ENCODE data around the gene IFNA7. TPM values are rescaled to one million over a fixed set of nuclear protein-coding genes. Genes with fewer than 3 reads are reported as not detected.
A peak's percentile ranks its signal among the peaks of the same experiment; 100 is the strongest.
"Not testable (repeated sequence)": the region's sequence is repeated elsewhere in the genome, so short reads cannot be mapped to it uniquely, and the experiment has no call there.

IFNA7 gene
- polyA plus RNA-seq (2012; ENCODE audit: missing spikeins), result not detected

DNA sequence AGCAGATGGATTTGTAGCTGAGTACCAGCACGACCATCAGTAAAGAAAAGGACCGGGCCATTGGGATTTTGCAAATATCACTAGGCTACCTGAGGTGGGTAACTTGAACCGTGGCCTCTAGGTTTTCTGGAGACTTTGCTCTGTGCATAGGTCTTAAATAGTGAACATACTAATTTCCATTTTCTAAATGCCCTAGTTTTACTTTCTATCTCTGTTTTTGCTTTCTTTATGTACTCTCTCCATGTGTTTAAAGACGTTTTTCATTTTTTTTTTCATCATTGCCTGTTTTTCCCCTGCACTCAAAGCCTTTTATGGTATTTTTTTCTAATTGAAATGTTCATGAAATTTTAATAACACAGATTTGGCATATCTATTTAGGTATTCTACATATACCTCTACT is at the start of gene IFNA7:
TSS of gene IFNA7 (minus strand) at position 101 of the 400 bp plus-strand sequence. CDS start at position 61, 40 bp downstream.
- not testable (repeated sequence) for FAIRE-seq; DNase-seq (ENCODE audit: insufficient read length)

DNA sequence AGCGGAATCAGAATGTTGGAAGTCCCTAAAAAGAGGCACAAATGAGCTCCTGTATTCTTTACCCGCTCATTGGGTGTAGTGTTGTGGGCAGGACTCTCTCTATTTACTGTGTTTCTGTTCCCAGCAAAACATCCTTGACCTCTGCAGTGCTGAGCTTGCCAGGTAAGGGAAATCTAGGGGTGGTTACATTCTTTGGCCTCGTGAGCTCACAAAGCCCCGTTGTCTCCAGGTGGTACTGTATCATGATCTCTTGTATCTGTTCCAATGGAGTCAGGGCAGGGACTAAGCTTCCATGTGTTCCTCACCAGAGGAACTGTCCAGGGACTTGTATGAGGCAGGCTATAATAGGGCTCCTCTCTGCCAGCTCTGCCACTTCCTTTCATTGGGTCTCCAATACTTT is 49.6 kb upstream of the IFNA7 start:
- DNase-seq (ENCODE audit: insufficient read length), result no peak
- no peak for TF ChIP-seq POLR2AphosphoS5 (IDR thresholded peaks at IDR 0.05; ENCODE audit: low read depth, low read length)
- no peak for TF ChIP-seq POLR2A (IDR thresholded peaks at IDR 0.05; ENCODE audit: low read depth, low read length)
- TF ChIP-seq TAF1 (IDR thresholded peaks at IDR 0.05; ENCODE audit: borderline replicate concordance, low read depth, low read length), result no peak

DNA sequence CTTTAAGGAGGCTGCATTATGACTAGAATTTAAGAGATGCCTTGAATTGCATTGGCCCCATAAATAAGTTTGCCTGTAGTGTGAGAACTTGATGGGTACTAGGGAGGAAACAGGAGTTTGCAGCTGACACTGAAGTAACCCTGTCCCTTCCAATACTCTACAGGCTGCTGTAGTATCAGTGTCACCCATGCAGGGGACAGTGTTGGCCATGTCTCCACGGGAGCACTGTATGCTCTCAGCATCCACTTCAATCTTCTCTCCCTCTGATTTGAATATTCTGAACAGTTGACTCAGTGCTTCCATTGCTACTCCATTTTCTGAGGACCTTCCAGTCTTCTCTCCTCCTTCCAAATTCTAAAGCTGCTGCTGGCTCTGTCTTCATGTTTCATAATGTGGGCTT is 49.2 kb upstream of the IFNA7 start:
- FAIRE-seq (peak; percentile 33), DNase-seq (ENCODE audit: insufficient read length) (no peak)
- TF ChIP-seq POLR2AphosphoS5 (IDR thresholded peaks at IDR 0.05; ENCODE audit: low read depth, low read length) (no peak), TAF1 (IDR thresholded peaks at IDR 0.05; ENCODE audit: borderline replicate concordance, low read depth, low read length) (no peak), POLR2A (IDR thresholded peaks at IDR 0.05; ENCODE audit: low read depth, low read length) (no peak)

More for the DNA sequence above, 49.6 kb upstream of the IFNA7 start:
- no peak for FAIRE-seq

DNA sequence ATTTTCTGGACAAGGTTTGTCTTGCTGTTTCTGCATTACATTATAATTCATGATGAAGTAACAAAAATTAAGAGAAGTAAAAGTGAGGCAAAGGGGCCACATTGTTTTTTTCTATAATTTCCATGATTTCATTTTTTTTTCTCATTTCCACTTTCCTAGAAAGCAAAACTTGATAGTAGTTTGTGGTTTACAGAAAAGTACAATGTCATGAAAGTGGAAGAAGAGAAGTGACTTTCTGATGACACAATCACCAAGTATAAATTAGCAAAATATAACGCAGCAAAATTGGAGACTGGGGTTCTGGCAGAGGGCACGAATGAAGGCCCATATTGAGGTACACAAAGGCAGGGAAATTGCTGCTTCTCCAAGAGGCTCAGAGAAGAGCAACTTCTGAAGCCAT is 42.8 kb upstream of the IFNA7 start:
- TF ChIP-seq TAF1 (IDR thresholded peaks at IDR 0.05; ENCODE audit: borderline replicate concordance, low read depth, low read length) (no peak), POLR2AphosphoS5 (IDR thresholded peaks at IDR 0.05; ENCODE audit: low read depth, low read length) (no peak), POLR2A (IDR thresholded peaks at IDR 0.05; ENCODE audit: low read depth, low read length) (no peak)
- DNase-seq (ENCODE audit: insufficient read length) (no peak), FAIRE-seq (no peak)

DNA sequence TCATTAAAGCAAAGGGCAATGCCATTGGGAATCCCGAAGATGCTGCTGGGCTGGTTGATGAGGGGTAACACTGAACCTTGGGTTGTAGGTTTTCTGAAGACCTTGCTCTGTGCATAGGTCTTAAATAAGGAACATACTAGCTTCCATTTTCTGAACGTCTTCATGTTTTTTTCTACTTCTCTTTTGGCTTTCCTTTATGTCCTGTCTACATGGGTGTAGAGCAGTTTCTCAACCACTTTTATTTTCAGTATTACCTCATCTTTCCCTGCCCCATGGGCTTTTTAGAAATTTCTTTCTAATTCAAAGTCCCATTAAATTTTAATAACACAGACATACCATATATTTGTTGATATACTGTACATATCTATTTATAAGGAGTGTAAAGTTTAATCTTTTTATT is 37.9 kb upstream of the IFNA7 start, which contains the start of gene IFNA14:
TSS of gene IFNA14 (minus strand) at position 95 of the 400 bp plus-strand sequence. CDS start at position 25, 70 bp downstream.
- DNase-seq (ENCODE audit: insufficient read length) (no peak), FAIRE-seq (no peak)
- TF ChIP-seq POLR2A (IDR thresholded peaks at IDR 0.05; ENCODE audit: low read depth, low read length), result no peak
- TF ChIP-seq TAF1 (IDR thresholded peaks at IDR 0.05; ENCODE audit: borderline replicate concordance, low read depth, low read length), result no peak
- TF ChIP-seq POLR2AphosphoS5 (IDR thresholded peaks at IDR 0.05; ENCODE audit: low read depth, low read length), result no peak

DNA sequence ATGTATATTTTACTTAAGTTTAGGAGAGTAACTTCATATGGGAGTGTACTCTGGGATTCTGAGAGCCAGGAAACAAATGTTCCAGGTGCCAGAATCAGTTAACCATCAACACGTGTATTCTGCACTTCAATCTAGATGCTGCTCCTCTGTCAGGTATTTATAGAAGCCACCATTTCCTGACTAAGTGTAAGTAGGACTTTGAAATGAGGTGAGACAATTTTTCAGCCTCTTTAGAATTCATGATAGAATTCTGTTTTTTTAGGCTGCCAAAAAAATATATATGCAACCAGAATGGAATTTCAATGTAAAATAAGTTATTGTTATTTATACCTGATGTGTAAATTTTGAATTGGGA is 34.3 kb upstream of the IFNA7 start:
- not testable (repeated sequence) for FAIRE-seq; DNase-seq (ENCODE audit: insufficient read length)

DNA sequence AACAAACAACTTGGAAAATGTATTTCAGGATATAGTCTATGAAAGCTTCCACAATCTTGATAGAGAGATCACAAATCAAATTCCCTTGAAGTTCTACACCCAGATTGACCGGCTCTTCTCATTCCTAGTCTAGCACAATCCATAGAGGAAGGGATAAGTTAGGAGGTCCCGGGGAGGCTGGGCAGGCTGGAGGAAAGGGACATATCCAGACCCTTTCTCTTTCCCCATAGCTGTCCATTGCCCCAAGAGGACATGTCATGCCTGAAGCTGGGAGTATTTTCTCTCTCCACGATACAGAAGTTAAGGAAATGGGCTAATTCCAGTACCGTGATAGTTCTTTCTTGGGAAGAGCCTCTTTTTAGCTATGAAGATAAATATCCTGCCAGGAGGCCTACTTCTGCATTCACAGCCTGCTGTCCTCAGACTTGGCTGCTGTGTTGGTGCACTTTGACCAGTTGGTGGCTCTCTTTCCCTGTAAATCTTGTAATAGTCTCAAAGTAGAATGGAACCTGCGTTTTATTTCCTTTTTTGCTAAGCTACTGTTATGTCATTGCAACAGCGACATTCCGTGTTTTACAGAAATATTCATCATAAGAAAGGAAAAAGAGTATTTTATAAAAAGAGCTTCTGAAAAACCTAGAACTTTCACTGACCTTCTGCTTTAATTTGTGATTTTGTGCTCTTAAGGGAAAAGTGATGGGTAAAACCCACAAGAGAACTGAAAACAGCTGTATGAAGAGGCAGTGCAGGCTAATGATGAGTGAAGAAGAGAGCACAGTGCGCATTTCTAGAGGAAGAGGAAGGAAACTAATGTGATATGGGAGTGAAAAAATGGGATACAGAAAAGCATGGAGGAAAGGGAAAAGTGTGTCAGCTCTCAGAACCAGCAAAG is 33.7 kb upstream of the IFNA7 start:
- DNase-seq (ENCODE audit: insufficient read length), result not testable (repeated sequence)
- peak; percentile 63 for FAIRE-seq

DNA sequence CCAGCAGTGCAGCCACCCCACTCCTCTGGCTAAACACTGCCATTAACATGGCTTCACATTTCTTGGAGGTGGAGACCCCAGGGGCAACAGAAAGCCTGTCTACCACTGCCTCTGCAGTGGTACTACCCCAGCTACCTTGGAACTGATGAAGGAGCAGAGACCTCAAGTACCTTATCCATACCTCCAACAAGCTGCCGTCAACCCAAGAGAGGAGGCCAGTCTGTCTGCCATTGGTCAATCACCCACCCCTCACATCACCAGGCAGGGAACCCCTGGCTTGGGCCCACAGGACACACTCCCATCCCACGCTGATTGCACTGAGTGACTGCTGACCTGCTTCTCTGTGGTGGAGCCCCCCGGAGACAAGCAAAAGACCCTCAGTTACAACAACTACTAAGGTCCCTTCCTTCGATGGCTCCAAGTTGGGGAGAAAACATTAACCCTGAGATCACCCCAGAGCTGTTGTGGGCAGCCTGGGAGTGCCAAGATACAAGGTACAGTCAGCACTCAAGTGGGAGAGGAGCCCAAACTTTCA is 32.2 kb upstream of the IFNA7 start:
- FAIRE-seq (no peak), DNase-seq (ENCODE audit: insufficient read length) (no peak)
- TF ChIP-seq POLR2A (IDR thresholded peaks at IDR 0.05; ENCODE audit: low read depth, low read length) (no peak), TAF1 (IDR thresholded peaks at IDR 0.05; ENCODE audit: borderline replicate concordance, low read depth, low read length) (no peak), POLR2AphosphoS5 (IDR thresholded peaks at IDR 0.05; ENCODE audit: low read depth, low read length) (no peak)

DNA sequence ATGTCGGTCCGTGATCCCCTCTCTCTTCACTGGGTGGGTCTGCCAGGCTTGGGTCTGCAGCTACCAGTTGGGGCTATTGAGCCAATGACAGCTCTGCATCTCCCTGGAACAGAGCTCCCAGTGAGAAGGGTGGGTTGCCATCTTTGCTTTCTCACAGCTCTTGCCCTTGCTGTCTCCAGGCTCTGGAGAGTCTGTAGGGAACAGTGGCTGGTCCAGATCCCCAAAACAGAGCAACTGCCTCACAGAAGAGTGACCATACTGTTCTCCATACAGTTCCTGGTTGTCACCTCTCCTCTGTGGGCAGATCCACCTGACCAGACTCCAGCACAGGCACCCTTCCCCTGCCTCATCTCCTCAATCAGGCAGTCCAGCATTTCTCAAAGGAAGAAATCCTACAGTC is 31.3 kb upstream of the IFNA7 start:
- FAIRE-seq, result no peak
- no peak for DNase-seq (ENCODE audit: insufficient read length)
- TF ChIP-seq POLR2A (IDR thresholded peaks at IDR 0.05; ENCODE audit: low read depth, low read length) (no peak), POLR2AphosphoS5 (IDR thresholded peaks at IDR 0.05; ENCODE audit: low read depth, low read length) (no peak), TAF1 (IDR thresholded peaks at IDR 0.05; ENCODE audit: borderline replicate concordance, low read depth, low read length) (no peak)

DNA sequence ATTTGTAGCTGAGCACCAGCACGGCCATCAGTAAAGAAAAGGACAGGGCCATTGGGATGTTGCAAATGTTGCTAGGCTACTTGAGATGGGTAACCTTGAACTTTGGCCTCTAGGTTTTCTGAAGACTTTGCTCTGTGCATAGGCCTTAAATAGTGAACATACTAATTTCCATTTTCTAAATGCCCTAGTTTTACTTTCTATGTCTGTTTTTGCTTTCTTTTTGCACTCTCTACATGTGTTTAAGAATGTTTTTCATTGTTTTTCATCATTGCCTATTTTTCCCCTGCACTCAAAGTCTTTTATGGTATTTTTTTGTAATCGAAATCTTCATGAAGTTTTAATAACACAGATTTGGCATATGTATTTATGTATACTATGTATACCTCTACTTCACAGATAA is 26.1 kb upstream of the IFNA7 start, which contains the start of gene IFNA17:
TSS of gene IFNA17 (minus strand) at position 101 of the 400 bp plus-strand sequence. CDS start at position 52, 49 bp downstream.
- FAIRE-seq (no peak), DNase-seq (ENCODE audit: insufficient read length) (no peak)
- TF ChIP-seq POLR2AphosphoS5 (IDR thresholded peaks at IDR 0.05; ENCODE audit: low read depth, low read length) (no peak), TAF1 (IDR thresholded peaks at IDR 0.05; ENCODE audit: borderline replicate concordance, low read depth, low read length) (no peak), POLR2A (IDR thresholded peaks at IDR 0.05; ENCODE audit: low read depth, low read length) (no peak)

DNA sequence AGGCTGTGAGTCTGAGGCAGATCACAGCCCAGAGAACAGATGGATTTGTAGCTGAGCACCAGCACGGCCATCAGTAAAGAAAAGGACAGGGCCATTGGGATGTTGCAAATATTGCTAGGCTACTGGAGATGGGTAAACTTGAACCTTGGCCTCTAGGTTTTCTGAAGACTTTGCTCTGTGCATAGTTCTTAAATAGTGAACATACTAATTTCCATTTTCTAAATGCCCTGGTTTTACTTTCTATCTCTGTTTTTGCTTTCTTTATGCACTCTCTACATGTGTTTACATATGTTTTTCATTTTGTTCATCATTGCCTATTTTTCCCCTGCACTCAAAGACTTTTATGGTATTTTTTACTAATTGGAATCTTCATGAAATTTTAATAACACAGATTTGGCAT is 15.2 kb upstream of the IFNA7 start, which contains the start of gene IFNA16:
TSS of gene IFNA16 (minus strand) at position 101 of the 400 bp plus-strand sequence. CDS start at position 95, 6 bp downstream.
- not testable (repeated sequence) for FAIRE-seq; DNase-seq (ENCODE audit: insufficient read length)

DNA sequence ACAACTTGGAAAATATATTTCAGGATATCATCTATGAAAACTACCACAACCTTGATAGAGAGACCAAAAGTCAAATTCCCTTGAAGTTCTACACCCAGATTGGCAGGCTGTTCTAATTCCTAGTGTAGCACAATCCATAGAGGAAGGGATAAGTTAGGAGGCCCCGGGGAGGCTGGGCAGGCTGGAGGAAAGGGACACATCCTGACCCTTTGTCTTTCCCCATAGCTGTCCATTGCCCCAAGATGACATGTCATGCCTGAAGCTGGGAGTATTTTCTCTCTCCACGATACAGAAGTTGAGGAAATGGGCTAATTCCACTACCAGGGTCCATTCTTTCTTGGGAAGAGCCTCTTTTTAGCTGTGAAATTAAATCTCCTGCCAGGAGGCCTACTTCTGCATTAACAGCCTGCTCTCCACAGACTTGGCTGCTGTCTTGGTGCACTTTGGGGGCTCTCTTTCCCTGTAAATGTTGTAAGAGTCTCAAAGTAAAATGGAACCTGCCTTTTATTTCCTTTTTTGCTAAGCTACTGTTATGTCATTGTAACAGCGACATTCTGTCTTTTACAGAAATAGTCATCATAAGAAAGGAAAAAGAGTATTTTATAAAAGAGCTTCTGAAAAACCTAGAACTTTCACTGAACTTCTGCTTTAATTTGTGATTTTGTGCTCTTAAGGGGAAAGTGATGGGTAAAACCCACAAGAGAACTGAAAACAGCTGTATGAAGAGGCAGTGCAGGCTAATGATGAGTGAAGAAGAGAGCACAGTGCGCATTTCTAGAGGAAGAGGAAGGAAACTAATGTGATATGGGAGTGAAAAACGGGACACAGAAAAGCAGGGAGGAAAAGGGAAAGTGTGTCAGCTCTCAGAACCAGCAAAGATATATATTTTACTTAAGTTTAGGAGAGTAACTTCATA is 11.7 kb upstream of the IFNA7 start:
- not testable (repeated sequence) for FAIRE-seq; DNase-seq (ENCODE audit: insufficient read length)

DNA sequence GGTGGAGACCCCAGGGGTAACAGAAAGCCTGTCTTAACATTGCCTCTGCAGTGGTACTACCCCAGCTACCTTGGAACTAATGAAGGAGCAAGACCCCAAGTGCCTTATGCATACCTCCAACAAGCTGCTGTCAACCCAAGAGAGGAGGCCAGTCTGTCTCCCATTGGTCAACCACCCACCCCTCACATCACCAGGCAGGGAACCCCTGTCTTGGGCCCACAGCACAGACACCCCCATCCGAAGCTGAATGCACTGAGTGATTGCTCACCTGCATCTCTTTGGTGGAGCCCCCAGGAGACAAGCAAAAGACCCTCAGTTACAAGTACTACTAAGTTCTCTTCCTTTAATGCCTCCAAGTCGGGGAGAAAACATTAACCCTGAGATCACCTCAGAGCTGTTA is 10.2 kb upstream of the IFNA7 start:
- FAIRE-seq; DNase-seq (ENCODE audit: insufficient read length): not testable (repeated sequence)

DNA sequence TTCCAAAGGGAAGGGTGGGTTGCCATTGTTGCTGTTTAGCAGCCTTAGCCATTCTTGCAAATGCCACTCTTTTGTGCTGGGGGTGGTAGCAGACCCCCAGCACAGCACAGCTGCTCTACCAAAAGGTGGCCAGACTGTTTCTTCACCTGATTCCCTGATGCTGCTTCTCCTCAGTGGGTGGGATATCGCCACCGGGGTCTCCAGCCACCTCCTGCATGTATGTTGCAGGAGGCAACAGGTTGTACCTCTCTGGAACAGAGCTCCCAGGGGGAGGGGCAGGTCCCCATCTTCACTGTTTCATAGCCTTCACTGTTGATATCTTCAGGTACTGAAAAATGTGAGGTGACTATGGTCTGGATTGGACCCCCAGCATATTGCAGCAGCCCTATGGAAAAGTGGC is 8.8 kb upstream of the IFNA7 start:
- FAIRE-seq; DNase-seq (ENCODE audit: insufficient read length): not testable (repeated sequence)

All from GM12892 (cell line).